DND-41 (cell line): ENCODE measurements around the gene CASTOR1.

Experiments used
- ATAC-seq: fragments of 200-7000 bp; cut with Tn5 transposase; 3 replicates; pipeline ENCODE4 v1.9.1; 2021; ENCODE audit warnings: low read depth; ENCODE audit not compliant: insufficient read depth
- DNase-seq: peaks from one replicate; pipeline ENCODE4 v3.0.0-alpha.2; 2020
- H2AFZ ChIP-seq: 2 replicates; pipeline ENCODE4 v1.6.0; 2012; ENCODE audit warnings: low read depth, low read length
- H3K27ac ChIP-seq: 2 replicates; pipeline ENCODE4 v1.5.1; 2012; ENCODE audit warnings: low read length, inconsistent platforms
- H3K27me3 ChIP-seq: fragments of 200-600 bp; sonication (generic); 2 replicates; pipeline ENCODE4 v1.6.0; 2012; ENCODE audit warnings: low read length, mild to moderate bottlenecking, inconsistent platforms; ENCODE audit not compliant: insufficient read depth, poor library complexity
- H3K36me3 ChIP-seq: 2 replicates; pipeline ENCODE4 v1.5.1; 2012; ENCODE audit warnings: low read length, inconsistent platforms; ENCODE audit not compliant: insufficient read depth
- H3K4me1 ChIP-seq: 2 replicates; pipeline ENCODE4 v1.5.1; 2012; ENCODE audit warnings: mild to moderate bottlenecking, low read length; ENCODE audit not compliant: insufficient read depth
- H3K4me2 ChIP-seq: 2 replicates; pipeline ENCODE4 v1.6.0; 2012; ENCODE audit warnings: mild to moderate bottlenecking, moderate library complexity, low read length, inconsistent platforms; ENCODE audit not compliant: insufficient read depth
- H3K4me3 ChIP-seq, 2 experiments: fragments of 200-600 bp in 1 of 2; shearing (Covaris generic) in 1 of 2; 2 replicates each; pipeline ENCODE4 v1.5.1; 2012 to 2016; ENCODE audit warnings: inconsistent platforms in 2 of 2, low read length in 2 of 2, mild to moderate bottlenecking in 2 of 2, low read depth in 1 of 2, moderate library complexity in 1 of 2
- H3K79me2 ChIP-seq: 2 replicates; pipeline ENCODE4 v1.6.0; 2012; ENCODE audit warnings: low read length, inconsistent platforms; ENCODE audit not compliant: insufficient read depth
- H3K9ac ChIP-seq: 2 replicates; pipeline ENCODE4 v1.6.0; 2012; ENCODE audit warnings: low read depth, mild to moderate bottlenecking, inconsistent platforms, low read length, moderate library complexity
- H3K9me3 ChIP-seq: 2 replicates; pipeline ENCODE4 v1.5.1; 2012; ENCODE audit warnings: low read length, moderate library complexity, mild to moderate bottlenecking, inconsistent platforms; ENCODE audit not compliant: insufficient read depth, severe bottlenecking
- H4K20me1 ChIP-seq: 2 replicates; pipeline ENCODE4 v1.6.0; 2012; ENCODE audit warnings: low read length; ENCODE audit not compliant: insufficient read depth
- CTCF ChIP-seq: IDR thresholded peaks from 2 replicates; pipeline ENCODE4 v1.5.1; 2012; ENCODE audit warnings: borderline replicate concordance, low read length, moderate library complexity, mild to moderate bottlenecking; ENCODE audit not compliant: poor library complexity, severe bottlenecking; ENCODE audit errors: extremely low read depth
- EZH2 ChIP-seq: IDR thresholded peaks from 3 replicates; pipeline ENCODE4 v1.6.1; 2012; ENCODE audit warnings: borderline replicate concordance, low read depth, mild to moderate bottlenecking, moderate library complexity, low read length, inconsistent platforms; ENCODE audit not compliant: severe bottlenecking

The CASTOR1 gene

GRCh38 chr22:30320021-30320556 lies 30.8 kb upstream of the CASTOR1 start:
- no peak overlapping the region for H2AFZ ChIP-seq
- no peak for TF ChIP-seq EZH2
- no peak for TF ChIP-seq CTCF
- peaks cover 62% of the 10 kb centered on the region for H4K20me1 ChIP-seq
- no peaks in the 10 kb centered on the region for H3K27me3 ChIP-seq
- no peak for DNase-seq
- H3K4me3 ChIP-seq = no peak overlapping the region
- H3K36me3 ChIP-seq = peaks cover 81% of the 10 kb centered on the region
- no peak overlapping the region for H3K9ac ChIP-seq
- H3K4me2 ChIP-seq = peak overlapping the region; percentile 8; the same call in 1 of the 2 replicates
- peaks cover 100% of the 10 kb centered on the region for H3K79me2 ChIP-seq
- peak overlapping the region; percentile 45 for H3K27ac ChIP-seq
- ATAC-seq = no peak
- H3K9me3 ChIP-seq = no peaks in the 10 kb centered on the region
- peaks cover 89% of the 10 kb centered on the region for H3K4me1 ChIP-seq

- Histone ChIP-seq H4K20me1 (peaks cover 56% of the 10 kb centered on the region), H3K27me3 (no peaks in the 10 kb centered on the region), H2AFZ (no peak overlapping the region), H3K79me2 (peaks cover 100% of the 10 kb centered on the region), H3K4me2 (peak overlapping the region; percentile 22; the same call in 1 of the 2 replicates), H3K36me3 (peaks cover 88% of the 10 kb centered on the region), H3K27ac (peak overlapping the region; percentile 45), H3K9me3 (no peaks in the 10 kb centered on the region), H3K4me3 (no peak overlapping the region), H3K4me1 (peaks cover 89% of the 10 kb centered on the region), H3K9ac (no peak overlapping the region)
- no peak for DNase-seq
- TF ChIP-seq CTCF (peak; percentile 17), EZH2 (no peak)
- ATAC-seq = peak; percentile 42; the same call in 1 of the 3 replicates
Measured at GRCh38 chr22:30318799-30319419, 29.6 kb upstream of the CASTOR1 start.

GRCh38 chr22:30317778-30318177 lies 28.5 kb upstream of the CASTOR1 start:
- H3K9me3 ChIP-seq = no peaks in the 10 kb centered on the region
- H3K36me3 ChIP-seq = peaks cover 88% of the 10 kb centered on the region
- DNase-seq = no peak
- H3K4me3 ChIP-seq = no peak overlapping the region
- peaks cover 98% of the 10 kb centered on the region for H3K79me2 ChIP-seq
- peaks cover 87% of the 10 kb centered on the region for H3K4me1 ChIP-seq
- TF ChIP-seq EZH2 (no peak), CTCF (no peak)
- no peak overlapping the region for H3K9ac ChIP-seq
- no peak for ATAC-seq
- H3K27me3 ChIP-seq = no peaks in the 10 kb centered on the region
- H2AFZ ChIP-seq = no peak overlapping the region
- peaks cover 52% of the 10 kb centered on the region for H4K20me1 ChIP-seq
- H3K4me2 ChIP-seq = no peak overlapping the region
- H3K27ac ChIP-seq = peak overlapping the region; percentile 45; the same call in 1 of the 2 replicates
